MM.1S (cell line): ENCODE results near the gene LRRC23.

ENCODE experiments used
- DNase-seq: peaks from one replicate; pipeline ENCODE4 v3.0.0-alpha.2; 2015
- H2AFZ ChIP-seq: fragments of 300-600 bp; sonication (generic); 2 replicates; pipeline ENCODE4 v1.6.0; 2016; ENCODE audit warnings: antibody characterized with exemption, low read length
- H3F3A ChIP-seq: fragments of 300-600 bp; sonication (generic); 2 replicates; pipeline ENCODE4 v1.6.1; 2016; ENCODE audit warnings: mild to moderate bottlenecking, antibody characterized with exemption, low read length, moderate library complexity, mixed read lengths; ENCODE audit not compliant: insufficient read depth
- H3K27ac ChIP-seq: fragments of 300-600 bp; sonication (generic); 2 replicates; pipeline ENCODE4 v1.5.1; 2016; ENCODE audit warnings: mild to moderate bottlenecking, low read length
- H3K27me3 ChIP-seq: fragments of 300-600 bp; sonication (generic); replicated peaks from 2 replicates; pipeline ENCODE4 v1.6.0; 2016; ENCODE audit warnings: low read length; ENCODE audit not compliant: insufficient read depth
- H3K36me3 ChIP-seq: fragments of 300-600 bp; sonication (generic); replicated peaks from 2 replicates; pipeline ENCODE4 v1.6.1; 2016; ENCODE audit warnings: mild to moderate bottlenecking, low read length, mixed read lengths; ENCODE audit not compliant: insufficient read depth
- H3K4me1 ChIP-seq: fragments of 300-600 bp; sonication (generic); 2 replicates; pipeline ENCODE4 v1.6.1; 2016; ENCODE audit warnings: low read length, mixed read lengths
- H3K4me2 ChIP-seq: fragments of 300-600 bp; sonication (generic); 2 replicates; pipeline ENCODE4 v1.6.0; 2016; ENCODE audit warnings: low read depth, low read length
- H3K4me3 ChIP-seq: fragments of 300-600 bp; sonication (generic); 2 replicates; pipeline ENCODE4 v1.5.1; 2016; ENCODE audit warnings: low read length, mixed read lengths
- H3K79me2 ChIP-seq: fragments of 300-600 bp; sonication (generic); 2 replicates; pipeline ENCODE4 v1.6.1; 2016; ENCODE audit warnings: mixed run types, low read length, mixed read lengths
- H3K9ac ChIP-seq: fragments of 300-600 bp; sonication (generic); 2 replicates; pipeline ENCODE4 v1.6.1; 2016; ENCODE audit warnings: low read length, mixed read lengths
- H3K9me2 ChIP-seq: fragments of 300-600 bp; sonication (generic); replicated peaks from 2 replicates; pipeline ENCODE4 v1.6.1; 2016; ENCODE audit warnings: mild to moderate bottlenecking, low read length, mixed read lengths; ENCODE audit not compliant: insufficient read depth
- H3K9me3 ChIP-seq: fragments of 300-600 bp; sonication (generic); replicated peaks from 2 replicates; pipeline ENCODE4 v1.6.1; 2016; ENCODE audit warnings: mild to moderate bottlenecking, low read length, mixed read lengths; ENCODE audit not compliant: insufficient read depth
- H4K20me1 ChIP-seq: fragments of 300-600 bp; sonication (generic); 2 replicates; pipeline ENCODE4 v1.6.1; 2016; ENCODE audit warnings: mild to moderate bottlenecking, low read length, moderate library complexity, mixed read lengths; ENCODE audit not compliant: insufficient read depth
- CTCF ChIP-seq: fragments of 300-600 bp; sonication (generic); IDR thresholded peaks from 2 replicates; pipeline ENCODE4 v1.5.1; 2016; ENCODE audit warnings: antibody characterized with exemption, low read length, mixed read lengths
- EZH2 ChIP-seq: fragments of 300-600 bp; sonication (generic); optimal IDR thresholded peaks from 2 replicates; pipeline ENCODE3; 2017; ENCODE audit warnings: low read depth, mild to moderate bottlenecking, antibody characterized with exemption, low read length, mixed read lengths
- EZH2phosphoT487 ChIP-seq: fragments of 300-600 bp; sonication (generic); IDR thresholded peaks from 2 replicates; pipeline ENCODE4 v1.6.1; 2018; ENCODE audit warnings: antibody characterized with exemption, low read length

The LRRC23 gene

DNA sequence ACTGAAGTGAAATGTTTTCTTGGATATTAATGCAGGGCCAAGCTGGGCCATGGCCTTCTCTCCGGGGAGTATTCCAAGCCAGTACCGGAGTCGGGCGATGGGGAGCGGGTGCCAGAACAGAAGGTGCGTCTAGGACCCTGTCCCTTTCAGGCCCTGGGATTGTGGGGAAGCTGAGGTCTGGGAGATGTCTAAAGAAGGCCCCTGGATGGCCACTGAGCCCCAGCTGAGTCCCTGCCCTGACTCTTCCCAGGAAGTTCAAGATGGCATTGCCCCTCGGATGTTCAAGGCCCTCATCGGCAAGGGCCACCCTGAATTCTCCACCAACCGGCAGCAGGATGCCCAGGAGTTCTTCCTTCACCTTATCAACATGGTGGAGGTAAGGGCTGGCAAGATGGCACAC is 44.5 kb upstream of the LRRC23 start:
- Histone ChIP-seq H3K9ac (no peak overlapping the region), H3F3A (no peaks in the 10 kb centered on the region), H3K27ac (no peak overlapping the region), H2AFZ (no peak overlapping the region), H3K79me2 (peaks cover 13% of the 10 kb centered on the region), H3K4me2 (no peak overlapping the region), H3K36me3 (peaks cover 17% of the 10 kb centered on the region), H3K9me3 (no peaks in the 10 kb centered on the region), H3K4me3 (no peak overlapping the region), H3K27me3 (no peaks in the 10 kb centered on the region), H4K20me1 (no peaks in the 10 kb centered on the region), H3K9me2 (no peaks in the 10 kb centered on the region), H3K4me1 (no peaks in the 10 kb centered on the region)
- DNase-seq = no peak
- TF ChIP-seq EZH2 = no peak
- TF ChIP-seq EZH2phosphoT487 = no peak
- TF ChIP-seq CTCF = no peak

GRCh38 chr12:6860942-6861341 is 43.7 kb upstream of the LRRC23 start:
- peaks cover 17% of the 10 kb centered on the region for H3K36me3 ChIP-seq

GRCh38 chr12:6861391-6861790 is 43.2 kb upstream of the LRRC23 start:
- Histone ChIP-seq H3F3A (no peaks in the 10 kb centered on the region), H3K9me3 (no peaks in the 10 kb centered on the region), H3K79me2 (0 out of 2 replicates have a peak, but pooled peaks cover under 1% of the 10 kb centered on the region), H2AFZ (no peak overlapping the region), H3K27me3 (no peaks in the 10 kb centered on the region), H3K27ac (no peak overlapping the region), H3K9me2 (no peaks in the 10 kb centered on the region), H3K9ac (no peak overlapping the region), H3K4me2 (no peak overlapping the region), H4K20me1 (no peaks in the 10 kb centered on the region), H3K36me3 (peaks cover 17% of the 10 kb centered on the region), H3K4me3 (no peak overlapping the region), H3K4me1 (no peaks in the 10 kb centered on the region)
- no peak for DNase-seq
- TF ChIP-seq EZH2phosphoT487 = no peak
- no peak for TF ChIP-seq EZH2
- TF ChIP-seq CTCF = no peak

More at GRCh38 chr12:6860942-6861341, 43.7 kb upstream of the LRRC23 start:
- Histone ChIP-seq H3K27ac (no peak overlapping the region), H3K4me1 (no peaks in the 10 kb centered on the region), H3K27me3 (no peaks in the 10 kb centered on the region), H4K20me1 (no peaks in the 10 kb centered on the region), H3K9me2 (no peaks in the 10 kb centered on the region), H3K9me3 (no peaks in the 10 kb centered on the region), H3K79me2 (peaks cover 5% of the 10 kb centered on the region; the same call in 1 of the 2 replicates), H3K4me3 (no peak overlapping the region), H2AFZ (no peak overlapping the region), H3K4me2 (no peak overlapping the region), H3F3A (no peaks in the 10 kb centered on the region), H3K9ac (no peak overlapping the region)
- TF ChIP-seq EZH2 (no peak), CTCF (no peak), EZH2phosphoT487 (no peak)
- DNase-seq = no peak
